ENCODE measurements around the gene MEF2C.

- TF ChIP-seq CTCF (IDR thresholded peaks at IDR 0.05; ENCODE audit: low read length) (no peak), EZH2 (IDR thresholded peaks at IDR 0.05; ENCODE audit: borderline replicate concordance, low read length) (no peak)
Measured at GRCh38 chr5:88805151-88805784, 77.7 kb downstream of the MEF2C start.
